ENCODE measurements around the gene MYH3. TPM values are rescaled to one million over a fixed set of nuclear protein-coding genes. Genes with fewer than 3 reads are reported as not detected.

Gene MYH3
- total RNA-seq, 1 experiment from 2014 or later: 2.9 TPM

GRCh38 chr17:10657879-10658278 is 770 bp upstream of the MYH3 start:
- no peak for DNase-seq
- Mint-ChIP-seq H3K4me1 (peaks cover 7 to 11% of the 10 kb centered on the region in 2 experiments), H3K36me3 (ENCODE audit: insufficient read depth in 1 of 3, low read depth in 3 of 3) (peaks cover 0 to 1% (median 0%) of the 10 kb centered on the region in 3 experiments; a peak in 1 of 7 replicates), H3K27me3 (ENCODE audit: low read depth) (no peaks in the 10 kb centered on the region), H3K4me3 (no peak overlapping the region), H3K9me3 (no peaks in the 10 kb centered on the region), H3K27ac (no peak overlapping the region; a peak in 1 of 7 replicates)
- no peak overlapping the region for H3K4ac ChIP-seq (ENCODE audit: low read depth, low read length)
- no peak overlapping the region for H3K4me2 ChIP-seq (ENCODE audit: insufficient read depth, insufficient read length, low read length)
- H3K18ac ChIP-seq (ENCODE audit: insufficient read length, low read depth, low read length): no peak overlapping the region
- TF ChIP-seq, protein P1, sequence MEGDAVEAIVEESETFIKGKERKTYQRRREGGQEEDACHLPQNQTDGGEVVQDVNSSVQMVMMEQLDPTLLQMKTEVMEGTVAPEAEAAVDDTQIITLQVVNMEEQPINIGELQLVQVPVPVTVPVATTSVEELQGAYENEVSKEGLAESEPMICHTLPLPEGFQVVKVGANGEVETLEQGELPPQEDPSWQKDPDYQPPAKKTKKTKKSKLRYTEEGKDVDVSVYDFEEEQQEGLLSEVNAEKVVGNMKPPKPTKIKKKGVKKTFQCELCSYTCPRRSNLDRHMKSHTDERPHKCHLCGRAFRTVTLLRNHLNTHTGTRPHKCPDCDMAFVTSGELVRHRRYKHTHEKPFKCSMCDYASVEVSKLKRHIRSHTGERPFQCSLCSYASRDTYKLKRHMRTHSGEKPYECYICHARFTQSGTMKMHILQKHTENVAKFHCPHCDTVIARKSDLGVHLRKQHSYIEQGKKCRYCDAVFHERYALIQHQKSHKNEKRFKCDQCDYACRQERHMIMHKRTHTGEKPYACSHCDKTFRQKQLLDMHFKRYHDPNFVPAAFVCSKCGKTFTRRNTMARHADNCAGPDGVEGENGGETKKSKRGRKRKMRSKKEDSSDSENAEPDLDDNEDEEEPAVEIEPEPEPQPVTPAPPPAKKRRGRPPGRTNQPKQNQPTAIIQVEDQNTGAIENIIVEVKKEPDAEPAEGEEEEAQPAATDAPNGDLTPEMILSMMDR (conservative IDR thresholded peaks at IDR 0.05): no peak
- H2BK5ac ChIP-seq (ENCODE audit: insufficient read length, low read length): no peak overlapping the region
- H3T11ph ChIP-seq (ENCODE audit: low read length): no peak overlapping the region
- no peaks in the 10 kb centered on the region for H3K4me1 ChIP-seq (ENCODE audit: insufficient read depth, low read length)
- H2BK120ac ChIP-seq (ENCODE audit: low read depth, low read length, poor library complexity, severe bottlenecking): no peak overlapping the region
- H4K5ac ChIP-seq (ENCODE audit: insufficient read length, low read depth, low read length): no peak overlapping the region
- no peak overlapping the region for H3K27ac ChIP-seq (ENCODE audit: insufficient read length, low read depth, low read length)
- no peak overlapping the region for H4K8ac ChIP-seq (replicated peaks; ENCODE audit: insufficient read length, low read depth, low read length)
- no CpG with 5 or more reads among the region's 10 CpGs for WGBS (ENCODE audit: extremely low coverage, insufficient read length, low lambda C conversion rate)
- no peak overlapping the region for H4K91ac ChIP-seq (ENCODE audit: insufficient read length, low read depth, low read length)
- no peaks in the 10 kb centered on the region for H3K27me3 ChIP-seq (ENCODE audit: insufficient read depth, low read length)
- H3K79me2 ChIP-seq (ENCODE audit: insufficient read depth, low read length): no peaks in the 10 kb centered on the region
- no peak overlapping the region for H2AK5ac ChIP-seq (ENCODE audit: insufficient read length, low read length)
- no peak overlapping the region for H3K9ac ChIP-seq (ENCODE audit: extremely low read depth, insufficient read length, low read length)
- no peak overlapping the region for H3K23ac ChIP-seq (ENCODE audit: insufficient read length, low read depth, low read length)
- H2BK20ac ChIP-seq (ENCODE audit: low read depth, low read length, poor library complexity, severe bottlenecking): no peak overlapping the region
- H3K9me3 ChIP-seq (ENCODE audit: control insufficient read depth, low read depth, low read length): no peaks in the 10 kb centered on the region
- no peak overlapping the region for H2AFZ ChIP-seq (ENCODE audit: low read length)
- no peaks in the 10 kb centered on the region for H4K20me1 ChIP-seq (ENCODE audit: control insufficient read depth, insufficient read depth, insufficient read length)
- no peaks in the 10 kb centered on the region for H3K79me1 ChIP-seq (ENCODE audit: insufficient read depth, low read depth, low read length, poor library complexity, severe bottlenecking)
- H3K14ac ChIP-seq (ENCODE audit: insufficient read depth, low read length): no peak overlapping the region
- H2BK12ac ChIP-seq (ENCODE audit: insufficient read length, low read depth, low read length): no peak overlapping the region
- H3K23me2 ChIP-seq (ENCODE audit: insufficient read length, low read depth, low read length, poor library complexity, severe bottlenecking): no peaks in the 10 kb centered on the region
- no peak overlapping the region for H2BK15ac ChIP-seq (ENCODE audit: low read depth, low read length)
- H3K56ac ChIP-seq (ENCODE audit: insufficient read length, low read depth, low read length): no peak overlapping the region

Measured in H9 (cell line).